SK-N-SH treated with all-trans-retinoic acid at 6 μM for 48 hours (cell line): ENCODE results near the gene ACTBL2.

Experiments
- ARNTL ChIP-seq: fragments of 450-650 bp; formaldehyde crosslinking; IDR thresholded peaks from 2 replicates; pipeline ENCODE4 v1.5.0; 2020; ENCODE audit warnings: low read depth, mild to moderate bottlenecking, moderate library complexity, borderline replicate concordance
- CSDC2 ChIP-seq: fragments of 250-450 bp; sonication (Bioruptor Pico); IDR thresholded peaks from 2 replicates; pipeline ENCODE4 v1.5.0; 2020; ENCODE audit warnings: mild to moderate bottlenecking, moderate library complexity
- ESRRG ChIP-seq: fragments of 250-450 bp; sonication (Bioruptor Pico); IDR thresholded peaks from 2 replicates; pipeline ENCODE4 v1.6.1; 2021; ENCODE audit warnings: mild to moderate bottlenecking
- GLIS3 ChIP-seq: fragments of 250-450 bp; sonication (Bioruptor Pico); IDR thresholded peaks from 2 replicates; pipeline ENCODE4 v1.5.0; 2020; ENCODE audit warnings: mild to moderate bottlenecking, moderate library complexity
- ISL1 ChIP-seq: fragments of 250-450 bp; sonication (Bioruptor Pico); IDR thresholded peaks from 2 replicates; pipeline ENCODE4 v2.1.2; 2022; ENCODE audit warnings: mild to moderate bottlenecking, moderate library complexity
- RARB ChIP-seq: fragments of 250-450 bp; sonication (Bioruptor Pico); IDR thresholded peaks from 2 replicates; pipeline ENCODE4 v1.8.0; 2021; ENCODE audit warnings: mild to moderate bottlenecking, moderate library complexity
- SNAI2 ChIP-seq: fragments of 250-450 bp; sonication (Bioruptor Pico); IDR thresholded peaks from 2 replicates; pipeline ENCODE4 v1.5.0; 2020; ENCODE audit warnings: mild to moderate bottlenecking, moderate library complexity
- TOX ChIP-seq: fragments of 250-450 bp; sonication (Bioruptor Pico); IDR thresholded peaks from 2 replicates; pipeline ENCODE4 v1.8.0; 2021; ENCODE audit warnings: mild to moderate bottlenecking, moderate library complexity, borderline replicate concordance
- ZFP3 ChIP-seq: fragments of 250-450 bp; sonication (Bioruptor Pico); IDR thresholded peaks from 2 replicates; pipeline ENCODE4 v1.5.0; 2020; ENCODE audit warnings: mild to moderate bottlenecking, moderate library complexity
- ZNF565 ChIP-seq: fragments of 450-650 bp; formaldehyde crosslinking; conservative IDR thresholded peaks from 2 replicates; pipeline ENCODE4 v1.5.0; 2020; ENCODE audit warnings: low read depth, mild to moderate bottlenecking, moderate library complexity
- ZNF70 ChIP-seq: fragments of 450-650 bp; formaldehyde crosslinking; IDR thresholded peaks from 2 replicates; pipeline ENCODE4 v1.5.0; 2020; ENCODE audit warnings: mild to moderate bottlenecking, moderate library complexity
- TF ChIP-seq, protein P1 (sequence below): fragments of 250-450 bp; sonication (Bioruptor Pico); IDR thresholded peaks from 2 replicates; pipeline ENCODE4 v1.8.0; 2020; ENCODE audit warnings: mild to moderate bottlenecking, moderate library complexity, borderline replicate concordance

DNA sequence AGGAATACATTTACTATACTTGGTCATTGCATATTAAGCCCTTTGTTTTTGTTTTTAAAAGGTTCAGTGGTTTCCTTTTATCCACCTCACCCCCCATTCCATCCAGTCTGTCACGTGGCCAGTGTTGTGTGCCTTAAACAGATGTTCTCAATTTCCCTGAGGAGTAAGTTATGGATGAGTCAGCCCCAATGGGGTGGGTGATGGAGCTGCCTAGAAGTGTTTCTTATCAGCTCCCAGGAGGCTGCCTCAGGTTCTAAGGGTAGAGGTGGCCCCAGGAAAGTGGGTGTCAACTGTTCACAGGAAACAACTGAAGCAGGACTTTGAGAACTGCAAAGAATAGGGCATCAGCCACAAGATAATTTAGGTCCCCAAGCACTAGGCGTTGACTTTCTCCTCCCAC lies 41.1 kb downstream of the ACTBL2 start:
- TF ChIP-seq ZNF70 (CRISPR knock-in tag) (no peak), ISL1 (no peak), GLIS3 (CRISPR knock-in tag) (no peak), CSDC2 (CRISPR knock-in tag) (no peak), ZNF565 (no peak), ZFP3 (no peak), TOX (CRISPR knock-in tag) (no peak), ESRRG (no peak), RARB (CRISPR knock-in tag) (no peak), ARNTL (CRISPR knock-in tag) (no peak), SNAI2 (CRISPR knock-in tag) (no peak)
- TF ChIP-seq, protein P1, sequence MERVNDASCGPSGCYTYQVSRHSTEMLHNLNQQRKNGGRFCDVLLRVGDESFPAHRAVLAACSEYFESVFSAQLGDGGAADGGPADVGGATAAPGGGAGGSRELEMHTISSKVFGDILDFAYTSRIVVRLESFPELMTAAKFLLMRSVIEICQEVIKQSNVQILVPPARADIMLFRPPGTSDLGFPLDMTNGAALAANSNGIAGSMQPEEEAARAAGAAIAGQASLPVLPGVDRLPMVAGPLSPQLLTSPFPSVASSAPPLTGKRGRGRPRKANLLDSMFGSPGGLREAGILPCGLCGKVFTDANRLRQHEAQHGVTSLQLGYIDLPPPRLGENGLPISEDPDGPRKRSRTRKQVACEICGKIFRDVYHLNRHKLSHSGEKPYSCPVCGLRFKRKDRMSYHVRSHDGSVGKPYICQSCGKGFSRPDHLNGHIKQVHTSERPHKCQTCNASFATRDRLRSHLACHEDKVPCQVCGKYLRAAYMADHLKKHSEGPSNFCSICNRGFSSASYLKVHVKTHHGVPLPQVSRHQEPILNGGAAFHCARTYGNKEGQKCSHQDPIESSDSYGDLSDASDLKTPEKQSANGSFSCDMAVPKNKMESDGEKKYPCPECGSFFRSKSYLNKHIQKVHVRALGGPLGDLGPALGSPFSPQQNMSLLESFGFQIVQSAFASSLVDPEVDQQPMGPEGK (CRISPR knock-in tag) = no peak
